Measurements from ENCODE around the gene RBM47. TPM values are rescaled to one million over a fixed set of nuclear protein-coding genes. Genes with fewer than 3 reads are reported as not detected.

Gene RBM47
- total RNA-seq, 4 donors from 2014 or later = 13.3 to 38.3 (median 21.8) TPM

- 67% methylated on average over 13 of the region's 13 CpGs for WGBS
Observed at GRCh38 chr4:40621592-40622512, 7.8 kb downstream of the RBM47 start.

GRCh38 chr4:40621229-40621591 is 8.5 kb downstream of the RBM47 start:
- Histone ChIP-seq H3K27ac (replicated peaks in 1 of 4) (peak overlapping the region in 1 of 4 donors; percentile 44), H3K27me3 (peaks cover 0 to 9% (median 0%) of the 10 kb centered on the region in 4 donors), H3K4me3 (no peak overlapping the region), H3K9me3 (no peaks in the 10 kb centered on the region), H3K4me1 (no peaks in the 10 kb centered on the region), H3K36me3 (no peaks in the 10 kb centered on the region)
- no peak for DNase-seq (ENCODE audit: extremely low spot score)
- TF ChIP-seq POLR2A (IDR thresholded peaks at IDR 0.05; ENCODE audit: low read depth) (no peak), EP300 (IDR thresholded peaks at IDR 0.05) (no peak), CTCF (IDR thresholded peaks at IDR 0.05) (no peak), POLR2AphosphoS5 (IDR thresholded peaks at IDR 0.05) (no peak)
- intact Hi-C loops (cut with DNase I) = no loop called here
- 72% methylated on average over 4 of the region's 4 CpGs for WGBS

More at GRCh38 chr4:40621592-40622512, 7.8 kb downstream of the RBM47 start:
- H3K27ac ChIP-seq (replicated peaks in 1 of 4) = peak overlapping the region in 1 of 4 donors; percentile 44
- no peak overlapping the region for H3K4me3 ChIP-seq
- H3K36me3 ChIP-seq = no peaks in the 10 kb centered on the region
- H3K9me3 ChIP-seq = no peaks in the 10 kb centered on the region
- TF ChIP-seq POLR2AphosphoS5 (IDR thresholded peaks at IDR 0.05) (peak in 1 of 2 donors; percentile 45), CTCF (IDR thresholded peaks at IDR 0.05) (no peak), POLR2A (IDR thresholded peaks at IDR 0.05; ENCODE audit: low read depth) (no peak), EP300 (IDR thresholded peaks at IDR 0.05) (no peak)
- DNase-seq (ENCODE audit: extremely low spot score) = no peak
- intact Hi-C loops (cut with DNase I) = no loop called here
- H3K4me1 ChIP-seq = no peaks in the 10 kb centered on the region
- H3K27me3 ChIP-seq = peaks cover 0 to 13% (median 0%) of the 10 kb centered on the region in 4 donors

- TF ChIP-seq CTCF (IDR thresholded peaks at IDR 0.05) = no peak
- TF ChIP-seq EP300 (IDR thresholded peaks at IDR 0.05) = no peak
- TF ChIP-seq POLR2A (IDR thresholded peaks at IDR 0.05; ENCODE audit: low read depth) = no peak
- TF ChIP-seq POLR2AphosphoS5 (IDR thresholded peaks at IDR 0.05) = no peak
- no peak overlapping the region for H3K4me3 ChIP-seq
- no peak for DNase-seq (ENCODE audit: extremely low spot score)
- H3K4me1 ChIP-seq = no peaks in the 10 kb centered on the region
- H3K9me3 ChIP-seq = no peaks in the 10 kb centered on the region
- intact Hi-C loops (cut with DNase I) = no loop called here
- H3K36me3 ChIP-seq = no peaks in the 10 kb centered on the region
- H3K27ac ChIP-seq (replicated peaks in 1 of 4) = no peak overlapping the region
- 96% methylated on average over 11 of the region's 11 CpGs for WGBS
- H3K27me3 ChIP-seq = peaks cover 0 to 9% (median 0%) of the 10 kb centered on the region in 4 donors
Observed at GRCh38 chr4:40619600-40619999, 10.1 kb downstream of the RBM47 start.

- intact Hi-C loops (cut with DNase I) = no loop called here
- Histone ChIP-seq H3K27me3 (peaks cover 0 to 3% (median 0%) of the 10 kb centered on the region in 4 donors), H3K4me1 (no peaks in the 10 kb centered on the region), H3K36me3 (no peaks in the 10 kb centered on the region), H3K9me3 (no peaks in the 10 kb centered on the region), H3K4me3 (no peak overlapping the region), H3K27ac (replicated peaks in 1 of 4) (no peak overlapping the region)
- no peak for DNase-seq (ENCODE audit: extremely low spot score)
- 83% methylated on average over 2 of the region's 2 CpGs for WGBS
- no peak for TF ChIP-seq POLR2AphosphoS5 (IDR thresholded peaks at IDR 0.05)
- no peak for TF ChIP-seq EP300 (IDR thresholded peaks at IDR 0.05)
- TF ChIP-seq CTCF (IDR thresholded peaks at IDR 0.05) = no peak
Observed at GRCh38 chr4:40617872-40618271, 11.8 kb downstream of the RBM47 start.

All from esophagus muscularis mucosa (tissue), 4 donors.